GM21723 (cell line): ENCODE data around the gene SH2D3C.

Experiments
- ATAC-seq: cut with Tn5 transposase; IDR thresholded peaks from one replicate; pipeline ENCODE4 v1.9.1; 2021; ENCODE audit warnings: mild to moderate bottlenecking, moderate library complexity; ENCODE audit not compliant: unreplicated experiment

Gene SH2D3C

DNA sequence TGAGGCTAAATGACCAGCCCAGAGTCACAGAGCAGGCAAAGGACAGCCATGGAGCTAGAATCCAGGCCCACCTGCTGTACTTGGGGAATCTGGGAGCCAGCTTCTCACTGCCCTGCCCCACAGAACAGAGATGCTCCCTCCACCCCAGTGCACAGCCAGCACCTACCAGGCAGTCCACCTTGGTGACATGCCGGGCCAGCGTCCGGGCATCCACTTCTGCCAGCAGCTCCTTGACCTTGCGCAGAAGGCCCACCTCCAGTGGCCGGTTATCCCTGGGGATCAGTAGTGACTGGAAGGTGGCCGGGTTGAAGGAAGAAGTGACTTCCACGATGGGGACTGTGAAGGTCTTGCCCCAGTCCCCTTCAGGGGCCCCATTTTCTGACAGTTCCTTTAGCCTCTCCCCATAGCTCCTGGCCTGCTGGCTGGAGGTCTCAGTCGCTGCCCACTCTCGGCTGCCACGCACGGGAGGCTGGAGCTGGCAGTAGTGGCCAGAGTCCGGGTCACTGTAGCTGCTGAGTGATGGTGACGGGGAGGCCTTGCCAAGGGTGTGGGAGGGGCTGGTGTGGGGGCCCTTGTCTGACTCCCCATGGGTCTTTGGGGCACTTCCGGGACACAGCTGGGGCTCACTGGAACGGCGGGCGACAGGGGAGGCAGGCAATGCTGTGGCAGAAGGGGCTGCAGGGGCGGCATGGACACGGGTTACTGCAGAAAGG, 33.9 kb downstream of the SH2D3C start:
- no peak for ATAC-seq

- ATAC-seq, result no peak
Observed at GRCh38 chr9:127742435-127743088, 35.9 kb downstream of the SH2D3C start.

GRCh38 chr9:127741831-127742434, 36.5 kb downstream of the SH2D3C start:
- no peak for ATAC-seq

- ATAC-seq, result no peak
Observed at GRCh38 chr9:127739614-127740330, 38.7 kb downstream of the SH2D3C start.

DNA sequence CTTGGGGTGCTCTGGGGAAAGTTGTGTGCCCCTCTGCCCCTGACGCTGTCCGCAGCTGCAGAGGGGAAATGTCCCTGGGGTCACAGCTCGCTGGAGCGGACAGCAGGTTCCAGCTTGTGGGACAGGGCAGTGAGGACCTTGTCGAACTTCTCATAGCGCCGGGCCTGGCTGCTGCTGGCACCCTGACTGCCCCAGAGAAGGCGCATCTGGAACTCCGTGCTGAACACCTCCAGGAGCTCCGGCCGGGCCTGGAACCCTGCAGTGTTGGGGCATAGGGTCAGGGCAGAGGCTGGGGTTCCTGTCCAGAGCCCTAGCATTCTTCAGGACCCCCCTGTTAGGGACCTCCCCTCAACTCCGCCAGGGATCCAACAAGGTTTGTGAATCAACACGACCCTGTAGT, 39.8 kb downstream of the SH2D3C start:
- ATAC-seq, result no peak

GRCh38 chr9:127735530-127736185, 42.8 kb downstream of the SH2D3C start:
- ATAC-seq, result peak; percentile 13

- peak; percentile 83 for ATAC-seq
Observed at GRCh38 chr9:127734747-127735529, 43.5 kb downstream of the SH2D3C start, which contains the start of gene TOR2A. TSS of gene TOR2A (minus strand) at chr9:127735294. CDS start at chr9:127735270, 24 bp downstream.

DNA sequence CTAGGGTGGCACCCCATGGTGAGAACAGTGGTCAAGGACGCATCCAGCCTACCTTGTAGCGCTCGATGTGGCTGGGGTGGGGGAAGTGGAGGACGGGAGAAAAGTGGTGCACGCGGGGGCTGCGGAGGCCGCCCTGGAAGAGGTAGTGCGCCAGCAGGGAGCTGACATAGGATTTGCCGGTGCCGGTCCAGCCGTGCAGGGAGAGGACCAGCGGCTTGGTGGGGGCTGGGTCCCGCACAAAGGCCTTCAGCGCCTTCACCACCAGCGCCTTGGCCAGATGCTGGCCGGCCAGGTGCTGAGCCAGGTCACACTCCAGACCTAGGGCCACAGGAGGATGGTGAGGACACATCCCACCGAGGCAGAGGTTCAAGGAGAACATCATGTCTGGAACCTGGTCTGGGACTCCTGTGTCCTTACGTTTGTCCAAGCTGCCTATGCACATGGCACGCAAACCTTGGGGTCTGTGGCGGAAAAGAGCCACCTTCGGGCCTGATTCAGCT, 44.2 kb downstream of the SH2D3C start:
- no peak for ATAC-seq

DNA sequence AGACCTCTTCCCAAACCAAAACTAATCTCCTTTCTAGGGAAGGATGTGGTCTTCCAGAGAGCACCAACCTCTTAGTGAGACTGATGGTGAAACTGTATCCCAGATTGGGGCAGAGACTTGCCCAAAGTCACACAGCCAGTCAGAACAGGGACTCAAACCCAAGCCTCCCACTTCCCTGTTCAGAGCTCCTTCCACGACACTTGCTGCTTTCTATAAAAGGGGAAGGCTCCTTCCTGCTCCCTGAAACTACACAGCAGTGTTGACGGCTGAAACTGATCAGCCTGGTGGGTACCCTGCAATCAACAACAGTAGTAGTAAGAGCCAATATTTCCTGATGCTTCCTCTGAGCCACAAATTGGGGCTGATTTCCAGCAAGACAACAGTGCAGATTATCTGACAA, 44.9 kb downstream of the SH2D3C start:
- ATAC-seq, result no peak

DNA sequence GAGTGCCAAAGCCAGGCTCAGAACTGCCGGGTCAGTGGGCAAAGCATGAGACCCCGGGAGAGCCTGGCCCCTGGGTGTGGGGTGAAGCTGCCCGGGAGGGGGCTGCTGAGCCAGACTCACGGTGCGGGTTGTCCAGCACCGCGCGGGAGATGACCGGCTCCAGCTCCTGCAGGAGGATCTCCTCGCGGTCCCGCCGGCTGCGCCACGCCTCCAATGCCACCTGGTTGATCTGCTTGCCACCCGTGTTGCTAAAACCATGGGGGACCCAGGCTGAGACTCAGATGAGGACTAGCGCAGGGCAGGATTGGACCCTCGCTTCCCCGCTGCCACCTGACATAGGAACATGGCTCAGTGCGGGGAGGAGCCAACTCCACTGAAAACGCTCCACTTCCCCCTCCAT, 46.0 kb downstream of the SH2D3C start:
- no peak for ATAC-seq

- ATAC-seq, result no peak
Observed at GRCh38 chr9:127731938-127732337, 46.5 kb downstream of the SH2D3C start.

DNA sequence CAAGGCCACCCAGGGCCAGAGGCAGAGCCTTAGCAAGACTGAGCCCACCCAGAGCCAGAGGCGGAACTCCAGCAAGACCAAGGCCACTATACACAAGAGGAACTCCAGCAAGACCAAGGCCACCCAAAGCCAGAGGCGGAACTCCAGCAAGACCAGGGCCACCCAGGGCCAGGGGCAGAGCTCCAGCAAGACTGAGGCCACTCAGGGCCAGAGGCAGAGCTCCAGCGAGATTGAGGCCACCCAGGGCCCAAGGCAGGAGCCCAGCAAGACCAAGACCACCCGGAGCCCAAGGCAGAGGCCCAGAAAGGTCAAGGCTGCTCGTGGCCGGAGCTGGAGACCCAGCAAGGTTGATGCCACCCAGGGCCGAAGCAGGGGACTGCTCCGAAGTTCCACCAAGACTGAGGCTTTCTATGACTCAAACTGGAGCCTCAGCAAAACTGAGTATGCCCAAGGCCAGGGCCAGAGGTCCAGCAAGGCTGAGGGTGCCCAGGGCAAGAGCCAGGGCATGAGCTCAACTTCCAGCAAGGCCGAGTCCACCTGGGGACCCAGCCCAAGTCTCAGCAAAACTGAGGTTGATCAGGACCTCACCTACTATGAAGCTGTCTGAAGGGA, 47.6 kb downstream of the SH2D3C start:
- no peak for ATAC-seq

- ATAC-seq, result no peak
Observed at GRCh38 chr9:127730262-127730661, 48.2 kb downstream of the SH2D3C start.

DNA sequence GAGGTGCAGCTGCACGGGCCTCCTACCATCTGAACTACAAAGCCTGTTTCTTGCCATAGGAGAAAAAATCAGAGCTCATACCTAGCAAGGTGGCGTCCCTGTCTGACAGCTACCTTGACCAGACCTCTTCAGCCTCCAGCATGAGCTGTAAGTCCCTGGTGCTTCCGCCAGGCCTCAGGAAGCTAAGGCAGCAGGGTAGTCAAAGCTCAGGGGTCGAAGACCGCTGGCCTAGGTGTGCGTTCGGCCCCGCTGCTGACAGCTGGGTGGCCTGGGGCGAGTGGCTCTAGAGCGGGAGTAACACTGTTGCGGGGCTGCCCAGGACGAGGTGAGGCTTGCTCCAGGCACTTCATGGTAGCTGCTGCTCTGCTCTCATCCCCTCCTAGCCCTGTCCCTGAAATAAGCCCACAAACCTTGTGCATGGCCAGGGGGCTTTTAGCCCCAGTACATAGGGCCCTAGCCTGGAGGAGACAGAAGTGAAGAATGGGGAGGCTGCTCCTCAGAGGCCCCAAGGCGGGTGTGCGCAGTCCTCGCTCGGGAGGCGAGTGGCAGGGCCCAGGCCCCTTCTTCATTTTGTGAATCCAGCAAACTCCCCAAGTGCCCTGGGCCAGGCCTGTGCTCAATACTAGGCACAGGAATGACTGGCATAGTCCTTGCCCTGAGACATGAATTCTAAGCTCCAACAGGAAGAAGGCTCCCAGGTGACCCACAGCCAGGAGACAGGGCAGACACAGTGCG, 48.8 kb downstream of the SH2D3C start:
- ATAC-seq, result no peak

DNA sequence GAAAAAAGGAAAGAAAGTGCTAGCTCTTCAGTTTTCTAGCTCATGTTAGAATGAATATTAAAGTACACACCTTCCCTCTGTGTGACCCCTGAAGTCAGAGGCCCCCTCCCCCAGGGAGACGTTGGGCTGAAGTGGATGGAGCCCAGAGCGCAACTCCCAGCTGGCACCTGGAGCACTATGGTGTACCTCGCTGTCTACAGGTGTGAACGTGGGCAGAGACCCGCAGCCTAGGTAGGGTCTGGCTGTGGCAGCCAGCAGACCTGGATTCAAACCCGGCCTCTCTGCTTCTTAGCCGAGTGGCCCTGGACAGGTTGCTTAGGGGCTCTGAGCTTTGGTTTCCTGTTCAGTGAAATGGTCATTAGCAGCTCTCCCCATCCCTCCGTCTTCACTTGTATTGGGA, 49.7 kb downstream of the SH2D3C start:
- ATAC-seq, result no peak

DNA sequence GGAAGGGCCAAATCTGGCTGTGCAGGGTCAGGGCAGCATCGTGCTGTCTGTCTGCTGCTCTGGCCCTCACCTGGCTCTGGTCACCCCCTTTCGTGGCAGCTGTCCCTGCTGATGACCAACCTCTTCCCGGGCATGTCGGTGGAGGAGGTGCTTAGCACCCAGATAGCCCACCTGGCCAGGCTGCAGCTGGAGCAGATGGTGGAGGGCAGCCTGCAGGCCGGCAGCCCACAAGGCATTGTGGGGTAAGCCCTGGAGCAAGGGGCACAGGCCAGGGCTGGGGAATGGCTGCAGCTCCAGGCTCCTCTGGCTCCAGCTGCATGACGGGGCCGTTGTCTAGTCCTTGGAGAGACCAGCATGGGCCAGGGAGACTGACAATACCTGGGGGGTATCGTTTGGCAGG, 51.6 kb downstream of the SH2D3C start:
- ATAC-seq, result no peak

DNA sequence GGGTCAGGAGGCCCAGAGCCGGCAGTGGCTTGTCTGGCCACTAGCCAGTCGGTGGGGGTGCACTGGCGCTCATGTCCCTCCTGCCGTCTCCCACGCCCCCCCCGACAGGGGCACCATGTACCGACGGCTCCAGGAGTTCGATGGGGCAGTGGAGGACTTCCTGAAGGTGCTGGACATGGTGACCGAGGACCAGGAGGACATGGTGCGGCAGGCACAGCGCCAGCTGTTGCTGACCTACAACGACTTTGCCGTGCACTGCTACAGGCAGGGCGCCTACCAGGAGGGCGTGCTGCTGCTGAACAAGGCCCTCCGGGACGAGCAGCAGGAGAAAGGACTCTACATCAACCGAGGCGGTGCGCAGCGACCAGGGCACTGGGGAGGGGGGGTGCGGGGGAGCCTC, 54.5 kb downstream of the SH2D3C start:
- ATAC-seq, result no peak

DNA sequence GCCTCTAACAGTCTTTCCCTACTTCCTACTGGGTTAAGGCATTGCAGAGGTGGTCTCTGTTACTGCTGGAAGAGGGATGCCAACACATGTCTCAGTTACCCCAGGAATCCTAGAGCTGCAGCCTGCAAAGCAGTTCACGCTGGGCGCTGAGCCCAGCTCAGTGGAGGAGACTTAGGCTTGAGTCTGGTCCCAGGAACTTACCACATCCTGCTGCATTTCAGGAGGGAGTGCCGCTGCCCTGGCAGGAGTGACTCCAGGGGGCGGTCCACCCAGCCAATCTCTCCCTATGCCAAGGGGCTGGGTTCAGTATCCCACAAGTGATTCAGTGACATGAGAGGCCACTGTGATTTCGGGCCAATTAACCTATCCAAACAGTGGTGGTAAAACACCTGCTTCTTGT, 55.0 kb downstream of the SH2D3C start:
- ATAC-seq, result no peak

- ATAC-seq, result no peak
Observed at GRCh38 chr9:127723013-127723412, 55.5 kb downstream of the SH2D3C start.
